PFSK-1 (cell line): ENCODE data around the gene SYT14.

ENCODE experiments used
- POLR2AphosphoS5 ChIP-seq: IDR thresholded peaks from 2 replicates; pipeline ENCODE4 v1.6.1; 2012; ENCODE audit warnings: low read depth, mild to moderate bottlenecking, control low read depth, low read length, moderate library complexity
- REST ChIP-seq, 2 experiments: IDR thresholded peaks; 2 replicates each; pipeline versions ENCODE4 v1.6.1 to v1.8.0; 2011 to 2012; ENCODE audit warnings: low read depth in 2 of 2, low read length in 2 of 2, control low read depth in 1 of 2, inconsistent platforms in 1 of 2, mild to moderate bottlenecking in 1 of 2, moderate library complexity in 1 of 2; ENCODE audit not compliant: insufficient read depth in 1 of 2

DNA sequence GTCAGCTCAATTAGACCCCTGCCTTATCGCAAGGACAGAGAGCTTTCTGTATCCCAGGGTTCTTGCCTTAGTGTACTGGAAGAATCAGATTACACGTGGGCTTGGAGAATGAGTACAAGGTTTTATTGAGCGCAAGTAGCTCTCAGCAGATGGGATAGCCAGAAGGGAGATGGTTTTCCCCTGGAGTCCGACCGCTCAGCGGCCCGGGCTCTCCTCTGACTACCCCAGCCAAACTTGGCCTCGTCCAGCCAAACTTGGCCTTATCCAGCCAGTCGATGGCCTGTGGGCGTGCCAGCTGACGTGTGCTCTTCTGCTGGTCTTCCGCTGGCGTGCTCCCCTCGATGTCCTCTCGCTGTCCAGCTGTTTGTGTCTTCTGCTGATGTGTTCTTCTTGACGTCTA lies 136.9 kb downstream of the SYT14 start:
- no peak for TF ChIP-seq REST (IDR thresholded peaks at IDR 0.05; ENCODE audit: insufficient read depth in 1 of 2, low read depth in 2 of 2, low read length in 2 of 2)
- no peak for TF ChIP-seq POLR2AphosphoS5
